Activated CD8-positive, alpha-beta memory T cell treated with anti-CD3 and anti-CD28 coated beads for 36 hours (primary cell): ENCODE results near the gene OTOL1. TPM values are rescaled to one million over a fixed set of nuclear protein-coding genes. Genes with fewer than 3 reads are reported as not detected.
"Not testable (repeated sequence)": the region's sequence is repeated elsewhere in the genome, so short reads cannot be mapped to it uniquely, and the experiment has no call there.

Experiments used
- CTCF ChIA-PET: fragments of 350-600 bp; sonication (Branson Sonifier 250); formaldehyde crosslinking; loops from one replicate; lab custom pipeline; 2021; ENCODE audit warnings: antibody characterized with exemption; lab: Charles Lee
- POLR2A ChIA-PET: fragments of 350-600 bp; sonication (Branson Sonifier 250); formaldehyde crosslinking; loops from one replicate; lab custom pipeline; 2021; ENCODE audit warnings: antibody characterized with exemption; lab: Charles Lee
- total RNA-seq, 2 experiments: library from RNA; stranded (reverse); gene quantifications; one replicate each; pipeline ENCODE4 v1.2.3, GENCODE V29; 2021

Gene OTOL1
- total RNA-seq = not detected

GRCh38 chr3:161496508-161496907 is at the start of gene OTOL1:
Gene OTOL1, plus strand, starts transcription at chr3:161496808. Its CDS starts 0 bp downstream, at chr3:161496808.
- ChIA-PET CTCF (no interaction called here), POLR2A (no interaction called here)

GRCh38 chr3:161449785-161450184 is 46.8 kb upstream of the OTOL1 start:
- POLR2A ChIA-PET = no interaction called here
- CTCF ChIA-PET = interaction anchor here (1.2 kb wide), 1 partner anchor 32 kb away, joined by 3 read pairs; no protein-coding TSS in a partner anchor

GRCh38 chr3:161452179-161452578 is 44.4 kb upstream of the OTOL1 start:
- POLR2A ChIA-PET = interaction anchor here (0.7 kb wide), 1 partner anchor 26 kb away, joined by 3 read pairs; no protein-coding TSS in a partner anchor
- CTCF ChIA-PET = no interaction called here

GRCh38 chr3:161454615-161455014 is 42.0 kb upstream of the OTOL1 start:
- ChIA-PET POLR2A (no interaction called here), CTCF (no interaction called here)

- ChIA-PET POLR2A (no interaction called here), CTCF (no interaction called here)
These were observed 40.6 kb upstream of the OTOL1 start for GRCh38 chr3:161455962-161456361.

- POLR2A ChIA-PET = no interaction called here
These were observed 34.5 kb upstream of the OTOL1 start for GRCh38 chr3:161462138-161462537.

GRCh38 chr3:161471211-161471610 is 25.4 kb upstream of the OTOL1 start:
- POLR2A ChIA-PET = no interaction called here
- CTCF ChIA-PET = no interaction called here

More at GRCh38 chr3:161462138-161462537, 34.5 kb upstream of the OTOL1 start:
- CTCF ChIA-PET = no interaction called here

- ChIA-PET POLR2A (no interaction called here), CTCF (no interaction called here)
These were observed 22.5 kb upstream of the OTOL1 start for GRCh38 chr3:161474139-161474538.

GRCh38 chr3:161474741-161475140 is 21.9 kb upstream of the OTOL1 start:
- CTCF ChIA-PET = no interaction called here
- POLR2A ChIA-PET = no interaction called here

- POLR2A ChIA-PET = no interaction called here
- CTCF ChIA-PET = no interaction called here
These were observed 21.4 kb upstream of the OTOL1 start for GRCh38 chr3:161475206-161475605.

GRCh38 chr3:161475905-161476304 is 20.7 kb upstream of the OTOL1 start:
- CTCF ChIA-PET = no interaction called here
- POLR2A ChIA-PET = no interaction called here

GRCh38 chr3:161484226-161484625 is 12.4 kb upstream of the OTOL1 start:
- CTCF ChIA-PET = no interaction called here

GRCh38 chr3:161488284-161488683 is 8.3 kb upstream of the OTOL1 start:
- POLR2A ChIA-PET, CTCF ChIA-PET: not testable (repeated sequence)

More at GRCh38 chr3:161484226-161484625, 12.4 kb upstream of the OTOL1 start:
- POLR2A ChIA-PET = no interaction called here

- CTCF ChIA-PET = no interaction called here
- POLR2A ChIA-PET = no interaction called here
These were observed 7.2 kb upstream of the OTOL1 start for GRCh38 chr3:161489395-161489794.

GRCh38 chr3:161490845-161491244 is 5.8 kb upstream of the OTOL1 start:
- CTCF ChIA-PET, POLR2A ChIA-PET: not testable (repeated sequence)

GRCh38 chr3:161498259-161498921 is 1.8 kb downstream of the OTOL1 start:
- ChIA-PET CTCF (no interaction called here), POLR2A (no interaction called here)

- ChIA-PET CTCF (no interaction called here), POLR2A (no interaction called here)
These were observed 3.6 kb downstream of the OTOL1 start for GRCh38 chr3:161500068-161500796.

- CTCF ChIA-PET = no interaction called here
- POLR2A ChIA-PET = no interaction called here
These were observed 6.7 kb downstream of the OTOL1 start for GRCh38 chr3:161503271-161503670.

GRCh38 chr3:161508852-161509477 is 12.4 kb downstream of the OTOL1 start:
- ChIA-PET POLR2A (no interaction called here), CTCF (no interaction called here)

- POLR2A ChIA-PET = no interaction called here
- CTCF ChIA-PET = no interaction called here
These were observed 14.1 kb downstream of the OTOL1 start for GRCh38 chr3:161510510-161511260.
